Heart left ventricle (tissue), 16 donors: ENCODE results near the gene PRR5L. TPM values are rescaled to one million over a fixed set of nuclear protein-coding genes. Genes with fewer than 3 reads are reported as not detected.

Experiments
- ATAC-seq, 4 donors: fragments of 200-7000 bp; cut with Tn5 transposase; one replicate each; pipeline ENCODE4 v1.9.1; 2020 to 2022; ENCODE audit warnings: moderate library complexity in 4 of 4, mild to moderate bottlenecking in 3 of 4, moderate number of reproducible peaks in 1 of 4
- DNase-seq, 5 donors: peaks; one replicate each; pipeline ENCODE4 v3.0.0-alpha.2; 2020
- H3K27ac ChIP-seq, 12 donors: fragments of 200-600 bp; sonication (generic) in 4 of 12; one replicate each; pipeline versions ENCODE4 v1.5.0 to v1.8.0; 2016 to 2022; ENCODE audit warnings: mild to moderate bottlenecking in 2 of 12
- H3K27me3 ChIP-seq, 9 donors: fragments of 200-600 bp; sonication (generic) in 2 of 9; one replicate each; pipeline versions ENCODE4 v1.5.1 to v1.8.0; 2016 to 2022; ENCODE audit warnings: mild to moderate bottlenecking in 3 of 9
- H3K36me3 ChIP-seq, 9 donors: fragments of 200-600 bp; sonication (generic) in 2 of 9; one replicate each; pipeline versions ENCODE4 v1.5.0 to v1.8.0; 2018 to 2022; ENCODE audit warnings: mild to moderate bottlenecking in 2 of 9
- H3K4me1 ChIP-seq, 12 donors: fragments of 200-600 bp; sonication (generic) in 4 of 12; one replicate each; pipeline versions ENCODE4 v1.5.0 to v1.8.0; 2016 to 2022; ENCODE audit warnings: mild to moderate bottlenecking in 3 of 12
- H3K4me3 ChIP-seq, 12 donors: fragments of 200-600 bp; sonication (generic) in 4 of 12; one replicate each; pipeline versions ENCODE4 v1.5.0 to v1.8.0; 2017 to 2022; ENCODE audit warnings: mild to moderate bottlenecking in 9 of 12, moderate library complexity in 4 of 12
- H3K9me3 ChIP-seq, 12 donors: fragments of 200-600 bp; sonication (generic) in 4 of 12; one replicate each; pipeline versions ENCODE4 v1.5.0 to v1.8.0; 2016 to 2022; ENCODE audit warnings: mild to moderate bottlenecking in 1 of 12
- POLR2A ChIP-seq, 2 donors: fragments of 450-650 bp; IDR thresholded peaks; one replicate each; pipeline ENCODE4 v1.6.1; 2017; ENCODE audit warnings: antibody characterized with exemption in 2 of 2, mild to moderate bottlenecking in 2 of 2, moderate library complexity in 2 of 2
- WGBS, 4 donors: extraction: QIAGEN DNeasy Blood & Tissue Kit in 2 of 4; methylation state at CpG; one replicate each; pipeline versions ENCODE4 v1.1.5 to v1.1.7; 2013 to 2018; 5-methylcytosine and 5-hydroxymethylcytosine counted together
- intact Hi-C, 10 donors: fragments of 100-400 bp; cut with DNase I; formaldehyde crosslinking; loops; one replicate each; pipeline versions ENCODE4 v1.11.1 to v1.14.2; 2022
- polyA plus RNA-seq, 2 donors: library from polyadenylated mRNA; stranded (reverse); fragments of 200-250 nt; gene quantifications; one replicate each; pipeline ENCODE4 v1.2.3, GENCODE V29; 2013
- total RNA-seq, 9 donors: library from RNA; depleted of rRNA in 2 of 9; stranded (reverse); fragments of >200 nt in 2 of 9; fragmentation: NEBNext Ultra II Directional in 3 of 9; extraction: Animal tissue kit (Norgen Biotek cat#: 25700) in 3 of 9; gene quantifications; one replicate each; pipeline versions ENCODE4 v1.1.0 to v1.2.4, GENCODE V29; 2016 to 2023
- TF ChIP-seq, protein P1 (sequence below), 12 donors: fragments of 200-600 bp; sonication (generic) in 4 of 12; IDR thresholded peaks; one replicate each; pipeline versions ENCODE4 v1.5.0 to v1.8.0; 2018 to 2022; ENCODE audit warnings: antibody characterized with exemption in 12 of 12, mild to moderate bottlenecking in 5 of 12
- donor health status: ischemic (EF 13 %, LVEDD 7.1; RV severe dilation, severe dysfunction).
- donor health status: healthy with polysubstance abuse.
- donor health status: DM: no; HTN: yes; CAD: no.
- donor health status: DM: no; HTN: no; CAD: no.
- donor health status: ischemic (EF 25% LVEDD 6.9; RV normal size, moderate dysfunction).
- donor health status: ischemic (EF 25% LVEDD 5.7; RV mildly dilated, moderate dysfunction).
- donor health status: healthy.
- donor health status: DM: yes; HTN: yes; CAD: no.
- donor health status: ischemic (EF 35%, LVEDD 5.7; RV mildly dilated, moderate dysfunction).
- donor health status: nonischemic (EF 11% LVEDD 7.7; RV severe dilation, severe dysfunction).
- donor health status: DM: yes; HTN: yes; CAD: no.
- donor health status: PGD.
- donor health status: ischemic (EF 29% LVEDD 5.4; RV normal size, mild dysfunction).
- donor health status: nonischemic (EF 23%, LVEDD 6.1; RV moderate dilation, normal function).

Gene PRR5L
- total and polyA plus RNA-seq, 11 donors: 0.61 to 17.8 (median 3.1) TPM

DNA sequence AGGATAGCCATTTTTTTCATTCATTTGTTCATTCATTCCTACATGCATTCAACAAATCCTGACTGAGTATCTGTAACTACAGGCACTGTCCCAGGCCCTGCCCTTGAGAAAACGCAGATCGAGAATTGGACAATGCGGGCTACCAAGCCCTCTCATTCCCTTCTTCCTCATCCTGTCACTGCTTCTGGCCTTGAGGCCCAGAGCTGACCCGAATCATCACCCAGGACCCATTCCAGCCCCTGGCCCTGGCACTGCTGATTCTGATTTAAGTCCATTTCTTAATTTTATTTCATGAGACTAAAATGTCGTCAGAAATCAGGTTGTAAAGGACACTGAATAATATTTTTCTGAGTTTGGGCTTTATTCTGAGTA is 31.1 kb upstream of the PRR5L start:
- ATAC-seq (no peak), DNase-seq (no peak)
- no peaks in the 10 kb centered on the region for H3K36me3 ChIP-seq
- no peaks in the 10 kb centered on the region for H3K9me3 ChIP-seq
- H3K27ac ChIP-seq: no peak overlapping the region
- peaks cover 0 to 7% (median 0%) of the 10 kb centered on the region in 9 donors for H3K27me3 ChIP-seq
- H3K4me3 ChIP-seq: no peak overlapping the region
- peaks cover 0 to 3% (median 0%) of the 10 kb centered on the region in 12 donors for H3K4me1 ChIP-seq
- intact Hi-C loops: loop anchor here (2.0 to 10.0 kb wide), 11 partner anchors 130 to 780 kb away; partner anchors contain the start of gene FJX1 (in 1 of the 10)
- TF ChIP-seq POLR2A (IDR thresholded peaks at IDR 0.05): no peak
- TF ChIP-seq, protein P1, sequence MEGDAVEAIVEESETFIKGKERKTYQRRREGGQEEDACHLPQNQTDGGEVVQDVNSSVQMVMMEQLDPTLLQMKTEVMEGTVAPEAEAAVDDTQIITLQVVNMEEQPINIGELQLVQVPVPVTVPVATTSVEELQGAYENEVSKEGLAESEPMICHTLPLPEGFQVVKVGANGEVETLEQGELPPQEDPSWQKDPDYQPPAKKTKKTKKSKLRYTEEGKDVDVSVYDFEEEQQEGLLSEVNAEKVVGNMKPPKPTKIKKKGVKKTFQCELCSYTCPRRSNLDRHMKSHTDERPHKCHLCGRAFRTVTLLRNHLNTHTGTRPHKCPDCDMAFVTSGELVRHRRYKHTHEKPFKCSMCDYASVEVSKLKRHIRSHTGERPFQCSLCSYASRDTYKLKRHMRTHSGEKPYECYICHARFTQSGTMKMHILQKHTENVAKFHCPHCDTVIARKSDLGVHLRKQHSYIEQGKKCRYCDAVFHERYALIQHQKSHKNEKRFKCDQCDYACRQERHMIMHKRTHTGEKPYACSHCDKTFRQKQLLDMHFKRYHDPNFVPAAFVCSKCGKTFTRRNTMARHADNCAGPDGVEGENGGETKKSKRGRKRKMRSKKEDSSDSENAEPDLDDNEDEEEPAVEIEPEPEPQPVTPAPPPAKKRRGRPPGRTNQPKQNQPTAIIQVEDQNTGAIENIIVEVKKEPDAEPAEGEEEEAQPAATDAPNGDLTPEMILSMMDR (IDR thresholded peaks at IDR 0.05): no peak
- WGBS, 4 donors: 76 to 94% (median 90%) methylated on average over 5 of the region's 5 CpGs

DNA sequence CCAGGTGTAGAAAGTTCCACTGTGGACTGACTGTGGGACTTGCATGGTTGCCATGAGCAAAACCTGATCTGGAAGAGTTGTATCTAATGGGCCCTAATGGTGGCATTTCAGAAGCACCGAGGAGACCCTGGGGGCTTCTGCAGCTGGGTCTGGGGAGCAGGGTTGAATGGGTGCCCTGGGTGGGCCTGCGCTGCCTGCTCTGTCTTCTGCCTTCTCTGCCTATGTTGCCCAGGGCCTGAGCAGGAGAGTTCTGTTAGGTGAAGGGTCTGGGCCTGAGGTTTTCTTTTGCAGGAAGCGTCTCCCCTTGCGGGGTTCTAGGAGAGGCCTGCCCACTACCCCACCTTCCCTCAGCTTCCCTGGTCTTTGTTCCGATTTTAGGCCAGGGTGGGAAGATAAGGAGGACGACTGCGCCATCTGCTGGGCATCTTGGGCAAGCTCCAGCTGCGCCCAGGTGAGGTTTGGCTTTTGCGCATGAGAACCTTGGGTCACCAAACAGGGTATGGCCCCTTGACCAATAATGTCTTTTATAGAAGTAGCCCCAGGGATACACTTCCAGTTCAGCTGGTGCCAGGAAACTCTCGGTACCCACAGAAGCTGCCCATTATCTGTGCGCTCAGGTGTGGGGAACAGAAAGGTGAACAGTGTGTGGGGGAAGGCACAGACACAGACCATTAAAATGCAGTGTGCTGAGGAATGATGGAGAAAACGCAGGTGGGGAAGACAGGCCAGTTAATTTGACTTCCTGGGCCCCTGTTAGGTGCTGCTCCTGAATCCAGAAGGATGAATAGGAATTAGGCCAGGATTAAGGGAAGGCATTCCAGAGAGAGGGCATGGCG is 30.1 kb upstream of the PRR5L start:
- intact Hi-C loops: loop anchor here (1.0 to 10.0 kb wide), 10 partner anchors 131 to 781 kb away; partner anchors contain the start of gene FJX1 (in 1 of the 10)
- no peak overlapping the region for H3K4me3 ChIP-seq
- peaks cover 0 to 7% (median 4%) of the 10 kb centered on the region in 9 donors for H3K36me3 ChIP-seq
- WGBS, 4 donors: 31 to 73% (median 35%) methylated on average over 5 to 13 of the region's 13 CpGs
- no peaks in the 10 kb centered on the region for H3K9me3 ChIP-seq
- DNase-seq: peak; percentile 16 to 72 (median 44)
- no peak for TF ChIP-seq POLR2A (IDR thresholded peaks at IDR 0.05)
- TF ChIP-seq, protein P1 (IDR thresholded peaks at IDR 0.05): peak; percentile 63 to 84 (median 74)
- H3K27ac ChIP-seq: no peak overlapping the region
- peak; percentile 34 to 76 (median 72) for ATAC-seq
- H3K27me3 ChIP-seq: peaks cover 0 to 7% (median 0%) of the 10 kb centered on the region in 9 donors
- H3K4me1 ChIP-seq: peaks cover 0 to 3% (median 0%) of the 10 kb centered on the region in 12 donors

DNA sequence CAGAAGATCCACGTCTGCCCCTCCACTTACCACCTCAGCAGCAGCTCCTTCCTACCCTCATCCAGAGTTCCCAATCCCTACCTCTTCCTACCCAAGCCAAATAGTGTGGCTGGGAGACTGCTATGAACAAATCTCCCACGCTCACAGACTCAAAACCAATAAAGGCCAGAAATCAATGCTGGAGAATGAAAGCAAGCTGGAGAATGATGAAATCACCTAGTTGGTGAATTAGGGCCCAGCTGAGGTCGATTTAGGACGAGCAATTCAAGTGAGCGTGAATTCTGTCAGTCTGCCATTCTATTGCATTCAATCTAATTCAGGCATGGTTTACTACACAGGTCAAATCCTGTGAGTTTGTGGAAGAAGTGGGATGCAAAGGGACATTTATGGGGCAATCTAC is 29.3 kb upstream of the PRR5L start:
- no peaks in the 10 kb centered on the region for H3K9me3 ChIP-seq
- no peak overlapping the region for H3K27ac ChIP-seq
- no peak for TF ChIP-seq POLR2A (IDR thresholded peaks at IDR 0.05)
- TF ChIP-seq, protein P1 (IDR thresholded peaks at IDR 0.05): no peak
- no peak for ATAC-seq
- H3K4me1 ChIP-seq: peaks cover 0 to 3% (median 0%) of the 10 kb centered on the region in 12 donors
- no peak for DNase-seq
- 64 to 69% (median 67%) methylated on average over 5 of the region's 5 CpGs for WGBS, 4 donors
- intact Hi-C loops: loop anchor here (1.0 to 10.0 kb wide), 10 partner anchors 132 to 782 kb away; partner anchors contain the start of gene FJX1 (in 1 of the 10)
- no peak overlapping the region for H3K4me3 ChIP-seq
- peaks cover 0 to 14% (median 12%) of the 10 kb centered on the region in 9 donors for H3K36me3 ChIP-seq
- peaks cover 0 to 7% (median 0%) of the 10 kb centered on the region in 9 donors for H3K27me3 ChIP-seq

DNA sequence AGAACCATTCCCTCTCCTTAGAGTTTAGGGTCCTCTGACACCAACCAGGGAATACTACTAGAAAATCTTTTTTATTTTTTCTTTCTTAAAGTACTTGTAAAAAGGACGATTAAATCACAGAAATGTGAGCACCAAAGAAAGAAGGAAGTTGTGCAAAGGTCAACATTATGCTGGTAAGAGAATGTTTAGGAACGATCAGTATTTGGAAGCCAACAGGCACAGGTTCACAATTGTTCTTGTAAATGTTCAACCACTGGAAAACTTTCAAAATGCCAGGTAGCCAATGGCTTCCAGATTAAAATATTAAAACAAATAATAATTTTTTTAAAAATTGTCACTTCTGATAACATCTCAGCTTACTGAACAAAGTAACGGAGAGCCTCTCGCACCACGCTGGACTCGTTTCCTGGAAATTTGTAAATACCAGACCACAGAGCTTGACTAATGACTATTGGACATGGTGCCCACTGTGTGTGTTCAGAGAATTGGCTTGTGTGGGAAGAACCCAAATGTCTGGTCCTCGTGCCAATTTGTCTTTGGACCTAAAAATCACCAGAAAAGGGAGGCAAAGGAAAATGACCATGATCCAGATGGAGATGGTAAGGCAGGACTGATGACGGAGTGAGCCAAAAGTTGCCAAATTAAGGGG is 27.6 kb upstream of the PRR5L start:
- Histone ChIP-seq H3K27ac (no peak overlapping the region), H3K36me3 (peaks cover 0 to 31% (median 29%) of the 10 kb centered on the region in 9 donors), H3K4me1 (peaks cover 0 to 3% (median 0%) of the 10 kb centered on the region in 12 donors), H3K27me3 (peaks cover 0 to 3% (median 0%) of the 10 kb centered on the region in 9 donors), H3K9me3 (peaks cover 0 to 11% (median 0%) of the 10 kb centered on the region in 12 donors), H3K4me3 (no peak overlapping the region)
- 78 to 87% (median 86%) methylated on average over 8 of the region's 8 CpGs for WGBS, 4 donors
- ATAC-seq: no peak
- no peak for DNase-seq
- intact Hi-C loops: loop anchor here (5.0 to 10.0 kb wide), 8 partner anchors 134 to 784 kb away; partner anchors contain the start of gene FJX1 (in 1 of the 10)
- TF ChIP-seq POLR2A (IDR thresholded peaks at IDR 0.05): no peak
- TF ChIP-seq, protein P1 (IDR thresholded peaks at IDR 0.05): no peak
